ENCODE data around the gene SPTAN1. TPM values are rescaled to one million over a fixed set of nuclear protein-coding genes. Genes with fewer than 3 reads are reported as not detected.
A peak's percentile ranks its signal among the peaks of the same experiment; 100 is the strongest.
"Not testable (repeated sequence)": the region's sequence is repeated elsewhere in the genome, so short reads cannot be mapped to it uniquely, and the experiment has no call there.

SPTAN1 gene
- total RNA-seq = 100 to 1,000 TPM; 119 to 248 TPM

GRCh38 chr9:128552153-128552743 lies at the start of gene SPTAN1:
SPTAN1 (plus strand) TSS chr9:128552587; CDS start chr9:128566741, 14,154 bp downstream.
- Histone ChIP-seq H3K36me3 (replicated peaks in 1 of 2; ENCODE audit: insufficient read depth in 1 of 2, low read depth in 2 of 2) (no peaks in the 10 kb centered on the region), H3K4me1 (peaks cover 41% of the 10 kb centered on the region), H3K4me3 (peak within 1 kb of the TSS; percentile 84 to 88), H3K27ac (peak within 1 kb of the TSS; percentile 88 to 95 (median 92)), H3K9me3 (no peaks in the 10 kb centered on the region), H3K27me3 (no peaks in the 10 kb centered on the region)
- 1% methylated on average over 37 of the region's 81 CpGs; no CpG with 5 or more reads in 1 of the 2 donors for WGBS, 2 donors
- peak; percentile 90 for ATAC-seq
- TF ChIP-seq POLR2A (IDR thresholded peaks at IDR 0.05) = peak; percentile 96 to 98 (median 96)
- peak in 3 of 7 experiments; percentile 17 to 43 (median 23) for TF ChIP-seq CTCF (IDR thresholded peaks at IDR 0.05)
- DNase-seq = peak; percentile 83 to 88 (median 86)
- intact Hi-C loops (cut with DNase I) = no loop called here

GRCh38 chr9:128503415-128503825 lies 49.0 kb upstream of the SPTAN1 start:
- 62 to 65% methylated on average over 14 of the region's 14 CpGs for WGBS, 2 donors
- ATAC-seq; H3K27ac ChIP-seq; DNase-seq; intact Hi-C loops (cut with DNase I); H3K4me3 ChIP-seq; H3K9me3 ChIP-seq; H3K36me3 ChIP-seq (replicated peaks in 1 of 2; ENCODE audit: insufficient read depth in 1 of 2, low read depth in 2 of 2); H3K27me3 ChIP-seq: not testable (repeated sequence)
- peaks cover 22% of the 10 kb centered on the region for H3K4me1 ChIP-seq

GRCh38 chr9:128503870-128504269 lies 48.5 kb upstream of the SPTAN1 start:
- DNase-seq (peak; percentile 35 to 55 (median 38)), ATAC-seq (peak; percentile 16)
- Histone ChIP-seq H3K4me3 (peak overlapping the region in 1 of 2 donors; percentile 72), H3K9me3 (no peaks in the 10 kb centered on the region), H3K36me3 (replicated peaks in 1 of 2; ENCODE audit: insufficient read depth in 1 of 2, low read depth in 2 of 2) (peaks cover 0 to 5% of the 10 kb centered on the region in 2 donors), H3K27me3 (no peaks in the 10 kb centered on the region), H3K27ac (peak overlapping the region in 3 of 4 donors; percentile 67 to 94 (median 92)), H3K4me1 (peaks cover 22% of the 10 kb centered on the region)
- TF ChIP-seq POLR2A (IDR thresholded peaks at IDR 0.05) = no peak
- 6 to 13% methylated on average over 11 of the region's 11 CpGs for WGBS, 2 donors
- intact Hi-C loops (cut with DNase I) = no loop called here

- Histone ChIP-seq H3K4me1 (peaks cover 22% of the 10 kb centered on the region), H3K9me3 (no peaks in the 10 kb centered on the region), H3K4me3 (peak within 1 kb of the TSS; percentile 72 to 75), H3K27ac (peak within 1 kb of the TSS; percentile 67 to 94 (median 93)), H3K36me3 (replicated peaks in 1 of 2; ENCODE audit: insufficient read depth in 1 of 2, low read depth in 2 of 2) (peaks cover 0 to 5% of the 10 kb centered on the region in 2 donors), H3K27me3 (no peaks in the 10 kb centered on the region)
- TF ChIP-seq POLR2A (IDR thresholded peaks at IDR 0.05) (peak; percentile 42 to 82 (median 77)), CTCF (IDR thresholded peaks at IDR 0.05) (peak in 2 of 7 experiments; percentile 8 to 11)
- ATAC-seq (peak; percentile 99), DNase-seq (peak; percentile 94 to 97 (median 96))
- intact Hi-C loops (cut with DNase I) = no loop called here
- 0% methylated on average over 45 to 64 of the region's 64 CpGs for WGBS, 2 donors
These were observed 47.6 kb upstream of the SPTAN1 start, which contains the start of gene GLE1 for GRCh38 chr9:128504485-128505413. GLE1 (plus strand) TSS chr9:128504719; CDS start chr9:128504806, 87 bp downstream.

GRCh38 chr9:128505414-128505765 lies 47.0 kb upstream of the SPTAN1 start:
- Histone ChIP-seq H3K4me3 (peak overlapping the region in 1 of 2 donors; percentile 75), H3K9me3 (no peaks in the 10 kb centered on the region), H3K36me3 (replicated peaks in 1 of 2; ENCODE audit: insufficient read depth in 1 of 2, low read depth in 2 of 2) (peaks cover 0 to 9% of the 10 kb centered on the region in 2 donors), H3K4me1 (peaks cover 22% of the 10 kb centered on the region), H3K27ac (peak overlapping the region; percentile 67 to 94 (median 93)), H3K27me3 (no peaks in the 10 kb centered on the region)
- 10 to 13% methylated on average over 6 of the region's 6 CpGs for WGBS, 2 donors
- no peak for ATAC-seq
- no peak for DNase-seq
- TF ChIP-seq POLR2A (IDR thresholded peaks at IDR 0.05) = no peak
- no peak for TF ChIP-seq CTCF (IDR thresholded peaks at IDR 0.05)
- intact Hi-C loops (cut with DNase I) = no loop called here

GRCh38 chr9:128505906-128506305 lies 46.5 kb upstream of the SPTAN1 start:
- WGBS, 2 donors = 81 to 87% methylated on average over 12 of the region's 12 CpGs
- DNase-seq; intact Hi-C loops (cut with DNase I); H3K27ac ChIP-seq; H3K9me3 ChIP-seq; H3K27me3 ChIP-seq; ATAC-seq; H3K4me3 ChIP-seq: not testable (repeated sequence)
- peaks cover 0 to 10% of the 10 kb centered on the region in 2 donors for H3K36me3 ChIP-seq (replicated peaks in 1 of 2; ENCODE audit: insufficient read depth in 1 of 2, low read depth in 2 of 2)
- H3K4me1 ChIP-seq = peaks cover 22% of the 10 kb centered on the region
